ENCODE data around the gene OTULIN.

Gene OTULIN

GRCh38 chr5:14744296-14745187, 80.0 kb downstream of the OTULIN start:
- DNase-seq = no peak

- no peak for DNase-seq
These were observed 80.7 kb downstream of the OTULIN start for GRCh38 chr5:14745188-14745563.

GRCh38 chr5:14745753-14746152, 81.2 kb downstream of the OTULIN start:
- DNase-seq = no peak

- no peak for DNase-seq
These were observed 83.8 kb downstream of the OTULIN start for GRCh38 chr5:14748180-14748900.

Data from GOT3 (cell line).